SKM-1 treated with dmso at 0.1 percent for 144 hours (cell line): ENCODE measurements around the gene WHAMM.
"Not testable (repeated sequence)": the region's sequence is repeated elsewhere in the genome, so short reads cannot be mapped to it uniquely, and the experiment has no call there.

Experiments
- DNase-seq: peaks from one replicate; lab custom pipeline; 2025; ENCODE audit not compliant: unreplicated experiment; lab: John Stamatoyannopoulos, UW

The WHAMM gene

GRCh38 chr15:82862886-82863285, 53.5 kb downstream of the WHAMM start:
- no peak for DNase-seq

DNA sequence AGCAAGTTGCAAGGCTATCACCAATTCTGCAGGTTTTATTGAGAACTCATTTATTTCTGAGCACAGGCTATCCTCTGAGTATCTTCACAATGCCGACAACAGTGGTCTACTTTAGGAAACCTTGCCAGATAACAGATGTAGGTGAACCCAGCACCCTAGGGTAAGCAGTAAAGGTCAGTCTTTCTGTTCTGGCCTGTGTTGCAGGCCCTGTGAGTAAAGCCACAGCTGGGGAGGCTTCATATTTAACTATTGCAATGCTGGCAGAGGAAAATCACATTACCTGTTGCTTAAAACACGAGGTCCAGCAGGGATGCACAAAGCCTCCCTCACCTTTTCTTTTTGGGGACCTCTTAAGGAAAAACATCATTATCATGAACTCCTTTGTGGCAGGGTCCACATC, 55.5 kb downstream of the WHAMM start:
- DNase-seq = no peak

GRCh38 chr15:82865581-82865980, 56.2 kb downstream of the WHAMM start:
- not testable (repeated sequence) for DNase-seq

DNA sequence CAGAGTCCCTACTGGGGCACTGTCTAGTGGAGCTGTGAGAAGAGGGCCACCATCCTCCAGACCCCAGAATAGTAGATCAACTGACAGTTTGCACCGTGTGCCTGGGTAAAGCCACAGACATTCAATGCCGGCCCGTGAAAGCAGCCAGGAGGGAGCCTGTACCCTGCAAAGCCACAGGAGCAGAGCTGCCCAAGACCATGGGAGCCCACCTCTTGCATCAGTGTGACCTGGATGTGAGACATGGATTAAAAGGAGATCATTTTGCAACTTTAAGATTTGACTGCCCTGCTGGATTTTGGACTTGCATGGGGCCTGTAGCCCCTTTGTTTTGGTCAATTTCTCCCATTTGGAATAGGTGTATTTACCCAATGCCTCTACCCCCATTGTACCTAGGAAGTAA, 56.6 kb downstream of the WHAMM start:
- DNase-seq = not testable (repeated sequence)

GRCh38 chr15:82870727-82871320, 61.4 kb downstream of the WHAMM start:
- DNase-seq = peak; percentile 85

DNA sequence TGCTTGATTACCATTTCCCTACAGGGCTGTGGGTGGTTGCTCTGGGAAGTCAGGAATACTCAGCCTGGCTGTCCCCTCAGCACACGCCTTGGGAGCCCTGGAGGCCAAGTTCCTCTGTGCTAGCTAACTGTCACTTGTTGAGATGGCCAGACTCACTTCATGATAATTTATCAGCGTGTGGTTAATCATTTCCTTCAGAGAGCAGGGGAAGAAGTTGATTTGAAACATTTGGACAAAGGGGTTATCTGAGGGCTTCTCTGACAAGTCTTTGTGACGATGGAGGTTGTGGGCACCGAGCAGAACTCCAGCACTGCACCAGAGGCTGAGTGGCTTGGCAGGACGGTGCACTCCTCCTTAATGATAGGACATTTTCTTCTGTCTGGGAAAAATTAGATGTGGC, 61.9 kb downstream of the WHAMM start:
- DNase-seq = peak; percentile 41

GRCh38 chr15:82871832-82872484, 62.5 kb downstream of the WHAMM start:
- peak; percentile 42 for DNase-seq

- DNase-seq = no peak
Observed at GRCh38 chr15:82873000-82873680, 63.7 kb downstream of the WHAMM start.

- no peak for DNase-seq
Observed at GRCh38 chr15:82874267-82874666, 64.8 kb downstream of the WHAMM start.

DNA sequence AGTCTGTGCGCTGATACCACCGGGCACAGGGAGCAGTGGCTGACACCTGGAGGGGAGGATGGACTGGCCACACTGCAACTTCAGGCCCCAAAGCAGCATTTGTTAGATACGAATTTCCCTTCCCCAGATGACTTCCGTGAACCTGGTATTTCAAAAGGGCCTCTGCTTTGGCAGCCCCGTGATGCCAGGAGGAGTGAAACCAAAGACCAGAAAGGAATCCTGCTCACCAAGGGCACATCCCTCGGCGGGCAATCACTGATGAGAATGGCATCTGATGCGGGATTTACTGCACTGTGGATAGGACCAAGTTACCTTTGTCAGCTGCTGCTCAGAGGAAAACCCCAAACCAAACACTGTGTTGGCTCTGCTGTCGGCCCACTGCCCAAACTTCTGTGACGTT, 65.5 kb downstream of the WHAMM start:
- no peak for DNase-seq

DNA sequence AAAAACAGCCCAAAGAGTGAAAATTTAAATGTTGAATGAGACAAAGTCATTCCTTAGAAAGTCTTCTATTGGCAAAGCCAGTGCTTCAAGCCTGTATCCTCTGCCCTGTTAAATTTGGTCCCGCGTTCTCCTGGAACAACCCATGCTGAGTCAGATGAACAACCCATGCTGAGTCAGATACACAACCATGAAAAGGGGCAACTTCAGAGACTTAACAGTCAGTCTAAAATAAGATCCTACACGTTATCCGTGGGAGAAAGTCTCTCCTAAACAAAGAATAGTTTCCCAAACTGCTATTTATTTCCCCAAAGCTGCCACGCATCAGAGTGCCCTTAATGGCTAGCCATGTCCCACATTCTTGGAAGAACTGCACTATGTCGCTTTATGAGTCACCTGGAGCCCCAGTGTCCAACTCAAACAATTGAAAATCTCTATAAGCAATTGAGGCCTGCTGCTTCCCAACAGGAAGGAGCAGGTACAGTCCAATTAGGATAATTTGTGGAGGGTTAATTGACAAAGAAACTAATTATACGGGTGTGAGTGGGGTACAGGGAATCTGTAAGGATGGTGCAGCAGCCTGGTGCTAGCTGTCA, 66.1 kb downstream of the WHAMM start:
- no peak for DNase-seq

DNA sequence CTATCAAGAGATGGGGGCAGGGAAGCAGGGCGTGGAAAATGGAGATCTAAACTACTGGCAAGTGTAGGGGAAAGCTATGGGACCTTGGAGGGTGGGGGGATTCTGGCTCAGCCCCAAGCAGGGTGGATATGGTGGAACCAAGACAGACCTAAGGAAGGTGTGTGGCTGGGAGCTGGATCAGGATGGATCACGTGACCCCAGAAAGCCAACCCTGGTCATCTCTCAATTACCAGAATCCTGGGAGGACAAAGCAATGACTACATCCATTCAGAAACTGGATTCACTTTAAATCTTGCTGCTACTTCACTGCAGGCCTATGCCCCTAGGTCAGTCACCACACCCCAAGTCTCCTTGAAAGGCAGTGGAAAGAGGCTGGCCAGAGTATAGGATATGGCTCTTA, 68.4 kb downstream of the WHAMM start:
- DNase-seq = no peak

DNA sequence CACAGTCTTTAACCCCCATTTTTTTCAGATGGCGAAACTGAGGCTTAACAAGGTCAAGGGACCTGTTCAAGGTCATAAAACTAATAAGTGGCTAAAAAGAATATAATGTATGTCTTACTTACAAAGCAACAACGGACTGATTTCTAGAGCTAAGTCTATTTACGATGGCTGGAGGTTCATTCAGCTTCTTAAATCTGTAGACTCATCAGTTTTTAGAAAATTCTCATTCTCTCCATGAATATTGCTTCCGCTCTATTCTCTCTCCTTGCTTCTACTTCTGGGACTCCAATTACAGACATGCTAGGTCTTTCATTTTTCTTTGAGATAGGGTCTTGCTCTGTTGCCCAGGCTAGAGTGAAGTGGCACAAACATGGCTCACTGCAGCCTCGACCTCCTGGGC, 68.9 kb downstream of the WHAMM start:
- DNase-seq = no peak

DNA sequence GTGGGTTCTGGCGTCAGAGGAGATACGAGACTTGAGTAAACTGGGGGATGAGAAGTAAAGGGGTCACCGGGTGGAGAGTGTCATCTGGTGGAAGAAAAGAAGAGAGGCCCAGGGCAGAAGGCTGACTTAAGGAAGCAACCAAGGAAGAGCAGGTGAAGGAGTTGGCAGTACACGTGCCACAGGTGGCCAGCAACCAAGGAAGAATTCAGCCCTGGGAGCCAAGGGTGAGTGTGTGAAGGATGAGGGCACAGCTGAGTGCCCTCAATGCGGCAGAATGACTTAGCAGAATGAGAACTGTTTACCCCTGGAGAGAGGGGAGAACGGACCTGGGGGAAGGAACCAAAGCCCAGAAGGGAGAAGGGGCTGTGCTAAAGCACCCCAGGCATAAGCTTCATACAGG, 71.3 kb downstream of the WHAMM start:
- DNase-seq = no peak

DNA sequence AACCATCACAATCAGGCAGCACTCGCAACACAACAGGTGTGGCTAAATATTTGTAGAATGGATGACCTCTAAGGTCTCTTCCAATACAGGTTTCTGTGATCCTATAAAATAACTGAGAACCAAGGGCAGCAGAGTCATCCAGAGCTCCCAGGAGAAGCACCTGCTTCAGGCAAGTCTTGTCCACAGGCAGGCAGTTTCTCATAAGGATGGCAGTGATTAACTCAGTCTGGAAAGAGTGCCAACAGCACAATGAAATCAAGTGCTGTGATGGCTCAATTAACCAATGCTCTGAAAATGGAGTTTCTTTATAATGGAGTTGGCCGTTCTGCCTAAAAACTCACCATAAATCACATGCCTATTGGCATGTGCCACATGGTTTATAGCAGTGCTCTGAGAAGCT, 72.3 kb downstream of the WHAMM start:
- no peak for DNase-seq

GRCh38 chr15:82882273-82882928, 73.0 kb downstream of the WHAMM start:
- no peak for DNase-seq
